EH (cell line): ENCODE data around the gene ANKRD27.
A peak's percentile ranks its signal among the peaks of the same experiment; 100 is the strongest.
"Not testable (repeated sequence)": the region's sequence is repeated elsewhere in the genome, so short reads cannot be mapped to it uniquely, and the experiment has no call there.

ENCODE experiments used
- DNase-seq: peaks from one replicate; pipeline ENCODE4 v3.0.0-alpha.2; 2015; ENCODE audit warnings: low read depth

Gene ANKRD27

GRCh38 chr19:32599736-32600157, 75.2 kb downstream of the ANKRD27 start:
- DNase-seq, result peak; percentile 65

- DNase-seq, result no peak
Observed at GRCh38 chr19:32599258-32599657, 75.7 kb downstream of the ANKRD27 start.

GRCh38 chr19:32598022-32598421, 77.0 kb downstream of the ANKRD27 start:
- DNase-seq, result no peak

- no peak for DNase-seq
Observed at GRCh38 chr19:32595491-32595890, 79.5 kb downstream of the ANKRD27 start.

- no peak for DNase-seq
Observed at GRCh38 chr19:32594021-32594420, 81.0 kb downstream of the ANKRD27 start.

GRCh38 chr19:32587747-32588504, 87.1 kb downstream of the ANKRD27 start:
- not testable (repeated sequence) for DNase-seq

- DNase-seq, result peak; percentile 53
Observed at GRCh38 chr19:32581705-32582179, 93.2 kb downstream of the ANKRD27 start.

GRCh38 chr19:32580901-32581704, 93.9 kb downstream of the ANKRD27 start, which contains the start of gene PDCD5:
PDCD5 (plus strand) TSS chr19:32581190; CDS start chr19:32581262, 72 bp downstream.
- DNase-seq, result peak; percentile 93

GRCh38 chr19:32580353-32580900, 94.6 kb downstream of the ANKRD27 start:
- no peak for DNase-seq

- no peak for DNase-seq
Observed at GRCh38 chr19:32576790-32577189, 98.2 kb downstream of the ANKRD27 start.

- no peak for DNase-seq
Observed at GRCh38 chr19:32573492-32573794, 101.5 kb downstream of the ANKRD27 start.

GRCh38 chr19:32572700-32573491, 102.1 kb downstream of the ANKRD27 start:
- DNase-seq, result not testable (repeated sequence)

GRCh38 chr19:32571471-32572075, 103.4 kb downstream of the ANKRD27 start:
- DNase-seq, result not testable (repeated sequence)

GRCh38 chr19:32570081-32570785, 104.7 kb downstream of the ANKRD27 start:
- DNase-seq, result peak; percentile 66

- DNase-seq, result no peak
Observed at GRCh38 chr19:32567486-32567885, 107.5 kb downstream of the ANKRD27 start.

GRCh38 chr19:32566246-32566830, 108.6 kb downstream of the ANKRD27 start:
- peak; percentile 34 for DNase-seq

- DNase-seq, result no peak
Observed at GRCh38 chr19:32563761-32564160, 111.2 kb downstream of the ANKRD27 start.

GRCh38 chr19:32558607-32559228, 116.3 kb downstream of the ANKRD27 start:
- DNase-seq, result no peak

- DNase-seq, result no peak
Observed at GRCh38 chr19:32555786-32556185, 119.2 kb downstream of the ANKRD27 start.

GRCh38 chr19:32550666-32551065, 124.3 kb downstream of the ANKRD27 start:
- DNase-seq, result no peak
